ENCODE data around the gene CLCN4.

CLCN4 gene

DNA sequence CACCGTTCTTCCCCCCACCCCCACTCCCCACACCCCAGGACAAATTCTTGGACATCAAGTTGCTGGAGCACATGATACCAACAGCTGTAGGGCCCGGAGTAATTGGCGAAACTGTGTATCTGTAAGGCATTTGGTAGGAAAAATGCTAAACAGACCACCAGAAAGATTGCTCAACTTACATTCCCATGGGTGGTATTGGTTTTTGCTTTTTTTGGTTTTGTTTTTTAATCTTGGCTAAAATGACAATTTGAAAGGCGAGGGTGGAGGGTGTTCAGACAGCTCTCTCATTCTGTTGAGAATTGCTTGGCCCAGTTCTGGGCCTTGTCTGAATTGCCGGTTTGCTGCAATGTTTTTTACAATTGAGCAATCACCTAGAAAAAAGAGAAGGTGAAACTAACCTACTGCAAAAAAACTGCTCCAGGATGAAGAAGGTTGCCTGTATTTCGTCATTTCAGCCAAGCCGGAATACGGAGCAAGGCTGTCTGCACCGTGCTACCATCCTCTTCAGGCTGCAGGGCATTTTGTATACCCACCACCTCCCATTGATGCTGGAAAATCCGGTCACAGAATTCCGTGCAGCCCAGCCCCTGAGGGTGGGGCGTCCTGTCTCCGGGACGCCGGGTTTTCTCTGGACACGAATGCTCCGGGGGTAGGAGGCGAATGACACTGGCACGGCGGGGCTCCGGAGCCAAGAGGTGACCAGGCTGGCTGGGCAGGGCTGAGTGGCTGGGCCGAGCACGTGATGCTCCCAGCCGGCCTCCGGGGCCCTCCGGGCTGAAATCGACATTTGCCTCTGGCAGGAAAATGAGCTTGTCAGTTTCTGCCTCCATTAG is at the start of gene CLCN4:
CLCN4 (plus strand) TSS at position 777 of the 833 bp plus-strand sequence. CDS start 28,058 bp downstream, outside the sequence.
- Histone ChIP-seq H3K4me3 (ENCODE audit: low read depth, low read length) (peak within 1 kb of the TSS; percentile 95), H3K27ac (ENCODE audit: low read depth, low read length) (peak within 1 kb of the TSS; percentile 89), H3K27me3 (ENCODE audit: insufficient read depth, low read length) (no peaks in the 10 kb centered on the region), H3K79me2 (ENCODE audit: control insufficient read depth, insufficient read depth, low read length, unreplicated experiment) (peaks cover 2% of the 10 kb centered on the region), H3K4me1 (ENCODE audit: control insufficient read depth, insufficient read depth, low read length, unreplicated experiment) (peaks cover 22% of the 10 kb centered on the region), H2AFZ (ENCODE audit: low read length, unreplicated experiment) (peak within 1 kb of the TSS; percentile 97), H3K36me3 (ENCODE audit: insufficient read depth, low read length) (no peaks in the 10 kb centered on the region)

DNA sequence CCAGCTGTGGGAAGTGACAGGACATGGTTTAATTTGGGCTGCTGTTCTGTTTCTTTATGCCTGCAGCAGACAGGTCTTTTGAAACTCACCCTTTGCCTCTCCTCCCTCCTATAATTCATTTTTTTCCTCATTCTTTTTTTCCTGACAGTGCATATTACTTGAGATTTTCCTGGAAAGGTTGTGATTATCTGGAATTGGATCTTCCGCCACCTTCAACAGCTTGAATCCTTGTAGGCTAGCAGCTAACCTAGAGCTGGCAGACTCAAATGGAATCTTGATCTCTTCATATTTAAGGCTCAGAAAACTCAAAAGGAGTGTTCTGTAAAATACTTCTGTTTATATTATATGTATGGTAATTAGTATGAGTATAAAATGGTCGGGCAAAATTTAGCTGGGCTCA is 49.3 kb upstream of the CLCN4 start:
- Histone ChIP-seq H3K4me3 (ENCODE audit: low read depth, low read length) (no peak overlapping the region), H3K79me2 (ENCODE audit: control insufficient read depth, insufficient read depth, low read length, unreplicated experiment) (no peaks in the 10 kb centered on the region), H3K4me1 (ENCODE audit: control insufficient read depth, insufficient read depth, low read length, unreplicated experiment) (peaks cover 5% of the 10 kb centered on the region), H3K27me3 (ENCODE audit: insufficient read depth, low read length) (no peaks in the 10 kb centered on the region), H2AFZ (ENCODE audit: low read length, unreplicated experiment) (no peak overlapping the region), H3K27ac (ENCODE audit: low read depth, low read length) (no peak overlapping the region), H3K36me3 (ENCODE audit: insufficient read depth, low read length) (peaks cover 9% of the 10 kb centered on the region; the same call in 1 of the 2 replicates)

DNA sequence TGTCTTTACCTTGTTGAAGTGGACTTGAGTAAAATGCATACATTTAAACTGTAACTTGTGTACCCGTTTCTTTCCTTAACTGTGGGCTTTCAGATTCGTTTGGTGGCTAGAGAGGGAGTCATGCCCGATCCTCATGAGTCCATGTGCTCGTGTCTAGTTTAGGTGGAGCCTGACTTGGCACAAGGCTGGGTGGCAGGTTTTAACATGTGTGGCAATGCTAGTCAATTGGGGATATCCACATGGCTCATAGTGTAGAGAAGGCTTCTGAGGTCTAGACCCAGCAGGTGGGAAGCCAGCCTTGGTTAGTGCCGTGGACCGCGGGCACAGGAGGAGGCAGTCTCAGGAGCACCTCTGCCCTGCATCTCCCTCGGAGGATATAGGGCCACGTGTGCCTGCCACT is 48.5 kb upstream of the CLCN4 start:
- Histone ChIP-seq H3K4me1 (ENCODE audit: control insufficient read depth, insufficient read depth, low read length, unreplicated experiment) (peaks cover 3% of the 10 kb centered on the region), H3K27ac (ENCODE audit: low read depth, low read length) (no peak overlapping the region), H3K4me3 (ENCODE audit: low read depth, low read length) (no peak overlapping the region), H3K36me3 (ENCODE audit: insufficient read depth, low read length) (peaks cover 9% of the 10 kb centered on the region; the same call in 1 of the 2 replicates), H2AFZ (ENCODE audit: low read length, unreplicated experiment) (no peak overlapping the region), H3K79me2 (ENCODE audit: control insufficient read depth, insufficient read depth, low read length, unreplicated experiment) (no peaks in the 10 kb centered on the region), H3K27me3 (ENCODE audit: insufficient read depth, low read length) (no peaks in the 10 kb centered on the region)

DNA sequence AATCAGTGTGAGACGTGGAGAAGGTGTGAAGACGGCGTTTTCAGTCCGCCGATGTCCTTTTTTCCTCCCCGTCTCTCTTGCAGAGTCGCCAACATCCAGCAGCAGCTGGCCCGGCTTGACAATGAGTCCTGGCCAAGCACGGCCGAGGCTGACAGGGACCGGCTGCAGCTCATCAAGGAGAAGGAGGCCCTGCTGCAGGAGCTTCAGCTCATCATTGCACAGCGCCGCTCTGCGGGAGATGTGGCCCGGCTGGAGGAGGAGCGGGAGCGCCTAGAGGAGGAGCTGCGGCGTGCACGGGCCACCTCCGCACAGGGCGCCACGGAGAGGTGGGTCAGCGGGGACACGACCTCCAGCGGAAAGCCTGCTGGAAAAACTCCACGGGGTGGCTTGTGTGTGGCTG is 47.1 kb upstream of the CLCN4 start:
- H3K36me3 ChIP-seq (ENCODE audit: insufficient read depth, low read length), result no peaks in the 10 kb centered on the region
- H3K27ac ChIP-seq (ENCODE audit: low read depth, low read length), result no peak overlapping the region
- H3K79me2 ChIP-seq (ENCODE audit: control insufficient read depth, insufficient read depth, low read length, unreplicated experiment), result no peaks in the 10 kb centered on the region
- no peaks in the 10 kb centered on the region for H3K4me1 ChIP-seq (ENCODE audit: control insufficient read depth, insufficient read depth, low read length, unreplicated experiment)
- no peak overlapping the region for H3K4me3 ChIP-seq (ENCODE audit: low read depth, low read length)
- H3K27me3 ChIP-seq (ENCODE audit: insufficient read depth, low read length), result no peaks in the 10 kb centered on the region
- no peak overlapping the region for H2AFZ ChIP-seq (ENCODE audit: low read length, unreplicated experiment)

DNA sequence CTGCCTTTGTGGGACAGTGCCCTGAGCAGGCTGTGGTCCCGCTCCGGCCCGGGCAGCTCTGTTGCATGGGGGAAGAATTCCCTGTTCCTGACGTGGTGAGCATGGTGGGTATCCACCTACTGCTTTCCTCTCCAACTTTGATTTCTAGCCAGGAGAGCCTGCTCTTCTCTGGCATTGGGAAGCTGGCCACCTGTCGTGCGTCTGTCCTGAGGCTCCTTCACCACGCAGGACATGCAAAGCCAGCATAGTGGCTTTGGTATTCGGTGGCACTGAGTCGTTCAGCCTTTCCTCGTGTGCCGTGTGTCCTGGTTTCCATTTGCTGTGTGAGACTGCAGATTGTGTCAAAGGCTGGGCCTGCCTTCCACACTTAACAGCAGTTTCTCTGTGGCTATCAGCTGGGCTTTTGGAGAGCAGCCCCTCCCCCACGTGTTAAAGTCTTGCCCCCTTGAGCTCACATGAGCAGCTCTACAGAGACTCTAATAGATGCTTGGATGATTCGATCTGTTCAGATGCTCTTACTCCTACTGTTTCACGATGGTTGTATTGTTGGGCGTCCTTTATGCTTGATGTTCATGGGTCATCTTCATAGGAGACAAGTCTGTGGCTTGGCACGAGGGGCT is 46.3 kb upstream of the CLCN4 start:
- Histone ChIP-seq H3K4me1 (ENCODE audit: control insufficient read depth, insufficient read depth, low read length, unreplicated experiment) (no peaks in the 10 kb centered on the region), H3K4me3 (ENCODE audit: low read depth, low read length) (no peak overlapping the region), H3K79me2 (ENCODE audit: control insufficient read depth, insufficient read depth, low read length, unreplicated experiment) (no peaks in the 10 kb centered on the region), H2AFZ (ENCODE audit: low read length, unreplicated experiment) (no peak overlapping the region), H3K27me3 (ENCODE audit: insufficient read depth, low read length) (no peaks in the 10 kb centered on the region), H3K27ac (ENCODE audit: low read depth, low read length) (no peak overlapping the region), H3K36me3 (ENCODE audit: insufficient read depth, low read length) (peaks cover 6% of the 10 kb centered on the region; the same call in 1 of the 2 replicates)

DNA sequence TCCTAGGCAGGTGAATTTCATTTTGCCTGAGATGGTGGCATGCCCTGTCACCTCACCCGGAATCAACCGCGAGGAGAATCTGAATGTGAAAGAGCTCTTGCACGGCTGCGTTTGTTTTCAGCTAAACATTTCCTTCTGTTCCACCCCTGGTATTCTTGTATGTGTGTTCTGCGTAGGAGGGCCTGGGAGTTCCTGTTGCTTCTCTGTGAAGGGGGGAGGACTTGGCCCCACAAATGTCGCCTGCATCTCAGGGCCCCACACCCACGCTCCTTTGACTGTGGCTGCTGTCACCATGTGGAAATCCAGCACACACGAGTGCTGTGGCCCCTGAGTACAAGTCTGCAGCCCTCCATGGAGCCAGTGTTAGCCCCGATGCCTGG is 45.8 kb upstream of the CLCN4 start:
- Histone ChIP-seq H3K27ac (ENCODE audit: low read depth, low read length) (no peak overlapping the region), H3K4me3 (ENCODE audit: low read depth, low read length) (no peak overlapping the region), H2AFZ (ENCODE audit: low read length, unreplicated experiment) (no peak overlapping the region), H3K79me2 (ENCODE audit: control insufficient read depth, insufficient read depth, low read length, unreplicated experiment) (no peaks in the 10 kb centered on the region), H3K27me3 (ENCODE audit: insufficient read depth, low read length) (no peaks in the 10 kb centered on the region), H3K4me1 (ENCODE audit: control insufficient read depth, insufficient read depth, low read length, unreplicated experiment) (no peaks in the 10 kb centered on the region), H3K36me3 (ENCODE audit: insufficient read depth, low read length) (peaks cover 6% of the 10 kb centered on the region; the same call in 1 of the 2 replicates)

DNA sequence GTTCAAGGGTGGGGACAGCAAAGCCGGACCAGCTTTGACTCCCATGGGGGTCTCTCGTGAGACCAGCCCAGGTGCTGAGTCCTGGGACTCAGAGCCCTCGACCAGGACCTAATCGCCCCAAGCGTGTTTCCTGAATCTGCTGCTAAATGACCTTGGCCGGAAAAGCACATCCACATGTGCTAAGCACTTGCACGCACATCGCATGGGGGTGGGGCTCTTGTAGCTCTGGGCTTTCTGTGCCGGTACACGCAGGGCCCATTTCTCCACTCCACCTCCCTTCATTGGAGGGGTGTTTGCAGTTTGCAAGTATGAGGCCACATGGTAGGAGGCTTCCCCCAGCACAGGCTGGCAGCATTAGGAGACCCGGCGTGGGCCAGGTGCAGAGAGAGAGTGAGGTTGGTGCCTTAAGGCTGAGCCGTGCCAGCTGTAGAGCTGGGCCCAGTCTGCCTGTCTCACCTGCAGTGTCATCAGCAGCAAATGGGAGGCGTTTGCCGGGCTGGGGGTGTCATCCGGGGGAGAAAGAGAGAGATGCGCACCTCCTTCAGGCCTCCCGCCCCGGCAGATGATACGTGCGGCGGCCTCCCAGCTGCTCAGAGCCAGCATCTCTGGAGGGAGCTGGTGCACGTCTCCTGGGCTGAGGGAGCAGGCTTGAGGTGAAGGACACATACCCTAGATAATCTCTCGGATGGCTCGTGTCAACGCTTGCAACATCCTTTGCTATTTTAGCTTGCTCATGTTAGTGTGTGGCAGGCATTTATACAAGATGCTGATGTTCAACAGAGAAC is 45.2 kb upstream of the CLCN4 start:
- Histone ChIP-seq H3K27me3 (ENCODE audit: insufficient read depth, low read length) (no peaks in the 10 kb centered on the region), H3K79me2 (ENCODE audit: control insufficient read depth, insufficient read depth, low read length, unreplicated experiment) (no peaks in the 10 kb centered on the region), H2AFZ (ENCODE audit: low read length, unreplicated experiment) (no peak overlapping the region), H3K4me1 (ENCODE audit: control insufficient read depth, insufficient read depth, low read length, unreplicated experiment) (no peaks in the 10 kb centered on the region), H3K36me3 (ENCODE audit: insufficient read depth, low read length) (peaks cover 11% of the 10 kb centered on the region), H3K27ac (ENCODE audit: low read depth, low read length) (no peak overlapping the region), H3K4me3 (ENCODE audit: low read depth, low read length) (no peak overlapping the region)

DNA sequence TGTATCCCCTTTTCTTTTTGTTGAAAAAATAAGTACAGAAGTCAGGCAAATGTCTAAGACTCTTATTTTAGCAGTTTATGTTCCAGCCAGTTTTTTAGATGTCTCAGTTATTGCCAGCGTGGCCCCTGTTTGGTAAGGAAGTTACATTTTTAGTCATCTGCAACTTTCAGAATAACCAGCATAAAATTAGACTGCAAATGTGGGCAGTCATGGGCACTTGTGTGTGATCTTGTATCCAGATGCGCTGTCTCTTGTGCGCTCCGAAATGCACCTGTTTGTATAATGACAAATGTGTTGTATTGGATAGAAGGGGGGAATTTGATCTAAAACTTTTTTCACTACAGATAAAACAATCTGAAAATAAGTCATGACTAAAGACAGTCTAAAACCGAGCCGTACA is 44.3 kb upstream of the CLCN4 start:
- H3K79me2 ChIP-seq (ENCODE audit: control insufficient read depth, insufficient read depth, low read length, unreplicated experiment), result no peaks in the 10 kb centered on the region
- no peaks in the 10 kb centered on the region for H3K27me3 ChIP-seq (ENCODE audit: insufficient read depth, low read length)
- H3K27ac ChIP-seq (ENCODE audit: low read depth, low read length), result no peak overlapping the region
- H2AFZ ChIP-seq (ENCODE audit: low read length, unreplicated experiment), result no peak overlapping the region
- H3K4me3 ChIP-seq (ENCODE audit: low read depth, low read length), result no peak overlapping the region
- H3K36me3 ChIP-seq (ENCODE audit: insufficient read depth, low read length), result peaks cover 17% of the 10 kb centered on the region
- no peaks in the 10 kb centered on the region for H3K4me1 ChIP-seq (ENCODE audit: control insufficient read depth, insufficient read depth, low read length, unreplicated experiment)

DNA sequence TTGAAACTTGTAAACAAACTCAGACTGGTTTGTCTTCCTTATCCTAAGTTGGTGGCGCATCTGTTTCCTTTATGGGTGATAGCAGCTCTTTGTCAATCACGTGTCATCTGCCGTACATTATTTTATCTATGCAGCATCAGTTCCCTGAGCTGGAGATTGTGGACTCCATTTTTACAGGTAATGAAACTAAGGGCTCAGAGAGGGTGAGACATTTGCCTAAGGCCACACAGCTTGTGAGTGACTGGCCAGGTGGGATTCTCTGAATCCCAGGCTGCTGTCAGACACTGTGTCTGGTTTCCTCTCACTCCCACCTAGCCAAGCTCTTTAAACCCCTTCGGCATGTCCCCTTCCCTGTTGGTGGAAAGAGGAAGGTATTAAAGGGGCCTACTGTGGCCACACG is 41.7 kb upstream of the CLCN4 start:
- Histone ChIP-seq H3K4me1 (ENCODE audit: control insufficient read depth, insufficient read depth, low read length, unreplicated experiment) (no peaks in the 10 kb centered on the region), H2AFZ (ENCODE audit: low read length, unreplicated experiment) (no peak overlapping the region), H3K79me2 (ENCODE audit: control insufficient read depth, insufficient read depth, low read length, unreplicated experiment) (no peaks in the 10 kb centered on the region), H3K27ac (ENCODE audit: low read depth, low read length) (no peak overlapping the region), H3K27me3 (ENCODE audit: insufficient read depth, low read length) (no peaks in the 10 kb centered on the region), H3K36me3 (ENCODE audit: insufficient read depth, low read length) (peaks cover 38% of the 10 kb centered on the region), H3K4me3 (ENCODE audit: low read depth, low read length) (no peak overlapping the region)

DNA sequence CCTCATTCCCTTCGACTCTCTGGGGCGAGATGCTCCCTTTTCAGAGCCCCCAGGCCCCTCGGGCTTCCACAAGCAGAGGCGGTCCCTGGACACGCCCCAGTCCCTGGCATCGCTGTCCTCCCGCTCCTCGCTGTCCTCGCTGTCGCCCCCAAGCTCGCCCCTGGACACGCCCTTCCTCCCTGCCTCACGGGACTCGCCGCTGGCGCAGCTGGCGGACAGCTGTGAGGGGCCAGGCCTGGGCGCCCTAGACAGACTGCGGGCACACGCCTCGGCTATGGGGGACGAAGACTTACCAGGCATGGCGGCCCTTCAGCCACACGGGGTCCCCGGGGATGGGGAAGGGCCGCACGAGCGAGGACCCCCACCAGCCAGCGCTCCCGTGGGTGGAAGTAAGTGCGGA is 39.5 kb upstream of the CLCN4 start:
- H3K4me3 ChIP-seq (ENCODE audit: low read depth, low read length), result no peak overlapping the region
- H3K79me2 ChIP-seq (ENCODE audit: control insufficient read depth, insufficient read depth, low read length, unreplicated experiment), result no peaks in the 10 kb centered on the region
- H3K36me3 ChIP-seq (ENCODE audit: insufficient read depth, low read length), result peaks cover 58% of the 10 kb centered on the region
- H3K27ac ChIP-seq (ENCODE audit: low read depth, low read length), result no peak overlapping the region
- no peak overlapping the region for H2AFZ ChIP-seq (ENCODE audit: low read length, unreplicated experiment)
- no peaks in the 10 kb centered on the region for H3K27me3 ChIP-seq (ENCODE audit: insufficient read depth, low read length)
- H3K4me1 ChIP-seq (ENCODE audit: control insufficient read depth, insufficient read depth, low read length, unreplicated experiment), result no peaks in the 10 kb centered on the region
